PC-9 (cell line): ENCODE data around the gene MECR.

ENCODE experiments used
- EZH2 ChIP-seq: fragments of 200-600 bp; sonication (generic); IDR thresholded peaks from 2 replicates; pipeline ENCODE4 v1.8.0; 2017; ENCODE audit warnings: antibody characterized with exemption, low read depth
- TF ChIP-seq, protein P1 (sequence below): fragments of 200-600 bp; sonication (generic); conservative IDR thresholded peaks from 2 replicates; pipeline ENCODE4 v1.6.1; 2017; ENCODE audit warnings: mixed run types, antibody characterized with exemption, mild to moderate bottlenecking, moderate library complexity

DNA sequence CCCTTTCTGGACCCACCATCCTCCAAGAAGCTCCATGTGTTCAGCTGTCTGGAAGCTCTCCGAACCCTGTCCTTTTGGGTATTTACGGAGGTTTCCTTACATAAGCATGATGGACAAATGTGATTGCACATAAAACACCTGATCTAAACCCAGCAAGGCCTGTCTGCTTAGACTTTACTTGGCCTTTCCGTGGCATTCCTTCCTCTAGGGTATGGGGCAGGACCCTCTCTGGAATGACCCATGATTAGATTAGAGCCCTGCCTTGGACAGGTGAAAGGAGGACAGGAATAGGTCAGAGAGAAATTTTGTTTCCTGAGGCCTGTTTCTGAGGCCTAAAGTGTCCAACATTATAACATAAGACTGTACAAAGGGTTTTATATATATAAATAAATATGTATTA is 22.4 kb upstream of the MECR start:
- TF ChIP-seq, protein P1, sequence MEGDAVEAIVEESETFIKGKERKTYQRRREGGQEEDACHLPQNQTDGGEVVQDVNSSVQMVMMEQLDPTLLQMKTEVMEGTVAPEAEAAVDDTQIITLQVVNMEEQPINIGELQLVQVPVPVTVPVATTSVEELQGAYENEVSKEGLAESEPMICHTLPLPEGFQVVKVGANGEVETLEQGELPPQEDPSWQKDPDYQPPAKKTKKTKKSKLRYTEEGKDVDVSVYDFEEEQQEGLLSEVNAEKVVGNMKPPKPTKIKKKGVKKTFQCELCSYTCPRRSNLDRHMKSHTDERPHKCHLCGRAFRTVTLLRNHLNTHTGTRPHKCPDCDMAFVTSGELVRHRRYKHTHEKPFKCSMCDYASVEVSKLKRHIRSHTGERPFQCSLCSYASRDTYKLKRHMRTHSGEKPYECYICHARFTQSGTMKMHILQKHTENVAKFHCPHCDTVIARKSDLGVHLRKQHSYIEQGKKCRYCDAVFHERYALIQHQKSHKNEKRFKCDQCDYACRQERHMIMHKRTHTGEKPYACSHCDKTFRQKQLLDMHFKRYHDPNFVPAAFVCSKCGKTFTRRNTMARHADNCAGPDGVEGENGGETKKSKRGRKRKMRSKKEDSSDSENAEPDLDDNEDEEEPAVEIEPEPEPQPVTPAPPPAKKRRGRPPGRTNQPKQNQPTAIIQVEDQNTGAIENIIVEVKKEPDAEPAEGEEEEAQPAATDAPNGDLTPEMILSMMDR = no peak
- TF ChIP-seq EZH2 = no peak
